Ramos (cell line): ENCODE data around the gene SLC38A7.
"Not testable (repeated sequence)": the region's sequence is repeated elsewhere in the genome, so short reads cannot be mapped to it uniquely, and the experiment has no call there.

Source experiments
- in situ Hi-C: fragments of 300-500 bp; cut with MboI; formaldehyde crosslinking; loops from one replicate; pipeline ENCODE4 v1.14.3; 2022; ENCODE audit warnings: low sequenced_read_pairs; ENCODE audit not compliant: unreplicated experiment

Gene SLC38A7

DNA sequence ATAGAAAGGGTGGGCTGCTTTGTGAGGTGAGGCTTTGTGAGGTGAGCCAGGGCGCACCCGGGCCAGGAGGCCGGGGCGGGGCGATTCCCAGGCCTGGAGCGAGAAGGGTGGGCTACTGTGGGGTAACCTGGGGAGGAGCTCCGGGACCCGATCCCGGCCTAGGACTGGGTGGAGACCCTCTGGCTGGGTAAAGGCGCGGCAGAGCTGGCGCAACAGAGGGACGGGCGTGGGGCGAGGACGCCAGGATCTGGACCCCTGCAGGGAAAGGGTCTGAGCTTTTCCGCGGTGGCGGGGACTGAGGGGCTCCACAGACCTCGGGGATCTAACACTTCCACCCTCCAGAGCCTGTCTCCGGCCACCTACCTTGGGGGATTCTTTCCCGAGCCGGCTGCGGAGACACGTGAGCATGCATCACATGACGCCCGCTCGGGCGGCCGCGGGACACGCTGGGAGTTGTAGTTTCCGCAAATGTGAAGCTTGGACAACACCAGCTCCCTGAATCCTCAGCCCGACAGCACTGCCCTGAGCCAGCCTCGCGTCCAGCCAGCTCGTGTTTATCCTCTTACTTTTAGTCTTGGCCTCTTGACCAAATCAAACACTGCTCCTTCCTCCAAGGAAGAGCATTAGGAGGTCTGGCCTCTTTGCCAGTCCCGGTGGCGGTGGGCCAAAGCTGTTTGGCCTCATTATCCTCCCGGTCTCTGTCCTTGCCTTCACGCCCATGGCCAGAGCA lies at the start of gene SLC38A7:
TSS of gene SLC38A7 (minus strand) at position 417 of the 730 bp plus-strand sequence. CDS start 4,644 bp downstream, outside the sequence.
- in situ Hi-C loops: no loop called here

DNA sequence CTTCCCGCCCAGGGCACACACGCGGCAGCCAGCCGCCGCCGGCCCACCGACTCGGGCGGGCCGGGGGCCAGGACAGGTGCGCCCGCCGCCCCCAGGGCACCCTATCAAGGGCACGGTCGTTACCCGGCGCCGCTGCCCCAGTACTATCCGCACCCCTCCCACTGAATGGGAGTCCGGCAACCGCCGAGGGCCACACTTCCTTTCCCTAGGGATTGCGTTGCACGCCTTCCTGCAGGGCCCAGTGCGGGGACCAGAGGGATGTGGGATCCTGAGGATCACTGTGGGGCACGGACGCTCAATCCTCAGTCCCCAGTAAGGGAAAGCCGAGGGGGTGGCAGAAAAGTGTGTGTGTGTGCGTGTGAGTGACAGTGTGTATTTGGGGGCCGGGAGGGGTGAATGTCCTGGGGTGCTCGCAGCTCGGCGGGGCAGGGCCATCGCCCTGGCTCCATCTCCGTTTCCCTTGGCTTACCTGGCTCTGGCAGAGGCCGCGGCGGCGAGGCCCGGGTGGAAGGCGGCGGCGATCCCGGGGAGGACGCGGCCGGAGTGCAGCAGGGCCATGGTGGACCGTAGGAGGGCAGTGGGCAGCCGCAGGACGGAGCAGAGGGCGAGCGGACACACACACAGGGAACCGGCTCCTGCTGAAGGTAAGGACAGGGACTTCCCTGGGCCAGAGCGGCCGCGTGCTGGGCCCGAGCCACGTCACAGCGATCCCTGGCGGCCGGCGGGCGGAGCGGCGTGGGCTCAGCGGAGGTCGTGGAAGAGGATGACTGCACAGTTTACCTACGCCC lies 49.3 kb upstream of the SLC38A7 start, which contains the start of gene GOT2:
TSS of gene GOT2 (minus strand) at position 646 of the 788 bp plus-strand sequence. CDS start at position 558, 88 bp downstream.
- in situ Hi-C loops: no loop called here

DNA sequence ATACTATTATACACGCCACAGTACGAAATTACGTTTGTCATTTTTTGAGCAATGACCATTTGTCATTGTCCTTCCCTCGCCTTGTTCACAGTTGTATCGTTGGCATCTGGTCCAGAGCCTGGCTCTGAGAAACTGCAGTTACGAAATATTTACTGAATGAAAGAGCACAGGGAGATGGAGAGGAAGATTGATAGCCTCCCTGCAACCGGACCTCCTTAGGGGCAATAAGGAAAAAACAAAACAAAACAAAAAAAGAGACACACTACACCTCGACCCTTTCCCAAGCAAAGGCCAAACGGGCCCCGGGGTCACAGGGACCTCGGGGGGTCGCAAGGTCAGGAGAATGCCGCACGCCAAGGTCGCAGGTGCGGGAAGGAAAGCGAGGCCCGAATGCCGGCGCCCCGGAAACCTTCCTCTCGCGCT lies 48.7 kb upstream of the SLC38A7 start:
- in situ Hi-C loops: no loop called here

GRCh38 chr16:58732545-58733247 lies 48.1 kb upstream of the SLC38A7 start:
- in situ Hi-C loops: no loop called here

DNA sequence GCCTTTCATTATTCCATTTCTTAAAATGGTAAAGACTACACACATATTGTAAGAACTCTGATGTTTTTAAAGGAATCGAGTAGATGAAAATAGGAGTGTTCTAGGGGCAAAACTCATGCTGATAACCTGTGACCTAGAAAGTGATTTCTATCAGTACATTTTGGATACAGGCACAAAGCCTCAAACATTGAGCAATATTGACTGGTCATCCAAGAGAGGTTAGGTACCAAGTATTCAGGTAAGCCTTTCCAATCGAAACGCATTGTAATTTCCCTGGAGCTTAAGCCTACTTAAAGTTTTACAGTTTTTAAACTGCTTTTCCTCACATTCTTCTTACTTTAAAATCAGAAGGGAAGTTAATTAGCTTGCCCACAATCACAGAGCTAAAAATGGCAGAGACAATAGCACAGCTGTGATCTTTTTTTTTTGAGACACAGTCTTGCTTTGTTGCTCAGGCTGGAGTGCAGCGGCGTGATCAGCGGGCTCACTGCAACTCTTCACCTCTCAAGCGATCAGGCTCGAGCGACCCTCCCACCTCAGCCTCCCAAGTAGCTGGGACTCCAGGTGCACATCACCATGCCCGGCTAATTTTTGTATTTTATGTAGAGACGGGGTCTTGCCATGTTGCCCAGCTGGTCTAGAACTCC lies 46.3 kb upstream of the SLC38A7 start:
- in situ Hi-C loops: no loop called here

GRCh38 chr16:58727796-58728568 lies 43.4 kb upstream of the SLC38A7 start:
- in situ Hi-C loops: no loop called here

- in situ Hi-C loops: no loop called here
These were observed 42.6 kb upstream of the SLC38A7 start for GRCh38 chr16:58727028-58727781.

GRCh38 chr16:58723109-58723508 lies 38.5 kb upstream of the SLC38A7 start:
- in situ Hi-C loops: no loop called here

GRCh38 chr16:58717994-58718393 lies 33.4 kb upstream of the SLC38A7 start:
- in situ Hi-C loops: no loop called here

GRCh38 chr16:58716468-58716867 lies 31.9 kb upstream of the SLC38A7 start:
- in situ Hi-C loops: no loop called here

- in situ Hi-C loops: no loop called here
These were observed 29.2 kb upstream of the SLC38A7 start for GRCh38 chr16:58713742-58714141.

DNA sequence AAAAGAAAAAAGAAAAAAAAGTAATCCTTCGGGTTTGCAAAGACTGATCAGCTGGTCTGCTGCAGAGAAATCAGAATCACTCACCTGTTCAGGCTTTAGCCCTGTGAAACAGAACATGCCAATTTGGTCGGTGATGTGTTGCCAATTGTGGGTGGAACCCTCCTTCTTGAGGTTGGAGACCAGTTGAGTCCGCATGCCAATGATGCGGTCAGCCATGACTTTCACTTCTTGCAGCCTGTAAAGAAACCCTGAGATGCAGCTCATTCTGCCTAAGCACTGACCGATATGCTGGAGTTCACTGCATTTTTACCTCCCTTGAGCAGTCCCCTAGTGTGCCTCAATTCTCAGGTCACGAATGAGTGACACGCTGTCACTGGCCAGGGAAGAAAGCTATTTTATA lies 24.8 kb upstream of the SLC38A7 start:
- in situ Hi-C loops: no loop called here

DNA sequence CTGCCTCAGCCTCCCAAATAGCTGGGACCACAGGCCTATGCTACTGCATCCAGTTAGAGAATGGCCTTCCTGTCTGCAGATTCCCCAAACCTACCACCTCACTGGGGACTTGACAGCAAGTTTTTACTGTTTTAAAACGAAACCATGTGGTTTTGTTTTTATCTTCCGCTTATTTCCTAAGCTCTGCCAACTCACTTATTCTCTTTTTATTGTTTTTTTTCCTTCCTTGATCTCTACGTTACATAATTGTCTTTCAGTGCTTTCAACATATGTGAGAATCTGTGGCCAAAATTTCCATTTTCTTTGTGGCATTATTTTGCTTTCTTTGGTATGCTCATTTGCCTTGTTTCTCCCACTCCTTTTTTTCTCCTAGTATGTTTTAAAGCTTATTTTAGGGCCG lies 14.6 kb upstream of the SLC38A7 start:
- in situ Hi-C loops: no loop called here

DNA sequence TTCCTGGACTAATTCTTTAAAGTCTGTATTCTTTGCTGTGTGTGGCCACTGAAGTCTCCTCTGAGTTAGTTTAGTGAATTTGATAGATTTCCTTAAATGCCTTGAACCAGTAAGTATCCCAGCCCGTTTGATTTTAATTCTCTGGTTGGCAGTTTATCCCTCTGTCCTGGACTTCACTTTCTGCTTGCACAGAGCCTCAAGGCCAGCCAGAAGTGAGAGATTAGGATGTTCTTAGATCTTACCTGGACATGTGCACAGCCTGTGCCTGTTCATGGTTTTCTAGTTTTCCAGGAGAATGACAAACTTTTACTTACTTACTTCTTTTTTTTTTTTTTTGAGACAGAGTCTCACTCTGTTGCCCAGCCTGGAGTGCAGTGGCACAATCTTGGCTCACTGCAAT lies 10.8 kb upstream of the SLC38A7 start:
- in situ Hi-C loops: no loop called here

DNA sequence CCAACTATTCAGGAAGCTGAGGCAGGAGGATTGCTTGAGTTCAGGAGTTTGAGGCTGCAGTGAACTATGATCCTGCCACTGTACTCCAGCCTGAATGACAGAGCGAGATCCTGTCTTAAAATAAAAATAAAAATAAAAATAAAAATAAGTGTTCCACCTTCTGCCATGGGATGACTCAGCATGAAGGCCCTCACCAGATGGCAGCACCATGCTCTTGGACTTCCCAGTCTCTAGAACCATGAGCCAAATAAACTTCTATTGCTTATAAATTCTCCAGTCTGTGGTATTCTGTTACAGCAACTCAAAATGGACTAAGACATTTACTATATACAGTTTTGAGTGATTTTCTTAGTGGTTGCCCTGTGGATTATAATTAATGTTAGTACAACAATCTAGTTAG lies 7.9 kb upstream of the SLC38A7 start:
- in situ Hi-C loops: no loop called here

- in situ Hi-C loops: not testable (repeated sequence)
These were observed 2.6 kb upstream of the SLC38A7 start for GRCh38 chr16:58686985-58687706.

DNA sequence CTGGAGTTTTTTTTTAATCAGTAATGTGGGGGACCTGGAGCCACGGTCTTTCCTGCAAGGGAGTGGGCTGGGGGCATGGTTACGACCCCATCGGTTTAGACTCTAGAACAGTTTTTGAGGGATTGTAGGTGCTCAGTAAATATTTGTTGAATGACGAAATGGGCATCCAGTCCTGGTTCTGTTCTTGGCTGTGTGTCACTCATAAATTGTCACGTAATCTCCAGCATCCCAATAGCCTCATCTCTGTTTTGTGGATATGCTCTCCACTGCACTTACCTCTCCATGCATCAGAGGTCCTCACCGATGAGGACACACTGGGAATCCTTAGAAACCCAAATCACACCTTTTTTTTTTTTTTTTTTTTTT lies 497 bp upstream of the SLC38A7 start:
- in situ Hi-C loops: no loop called here

DNA sequence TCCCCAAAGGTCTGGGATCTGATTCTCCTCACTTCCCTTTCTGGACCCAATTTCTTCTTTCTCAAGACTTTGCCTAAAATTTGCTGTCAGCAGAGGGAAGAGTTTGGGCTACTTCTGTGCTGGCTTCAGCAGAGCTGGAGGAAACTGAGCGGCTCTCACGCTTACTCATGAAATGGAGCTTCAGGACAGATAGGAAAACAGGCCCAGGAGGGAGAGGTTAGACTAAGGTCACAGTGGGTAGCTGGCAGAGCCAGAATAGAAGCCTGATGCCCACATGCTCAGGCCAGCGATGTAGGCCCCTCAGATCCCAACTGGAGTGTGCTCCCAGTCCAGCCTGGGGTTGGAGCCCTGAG lies 593 bp downstream of the SLC38A7 start:
- in situ Hi-C loops: no loop called here
